Measurements from ENCODE around the gene HABP4. TPM values are rescaled to one million over a fixed set of nuclear protein-coding genes. Genes with fewer than 3 reads are reported as not detected.
A peak's percentile ranks its signal among the peaks of the same experiment; 100 is the strongest.

The HABP4 gene
- total and polyA plus RNA-seq, 9 of the 15 experiments (the other 6 are each of a cell fraction or from before 2014, with no cell fraction given) = 0.38 to 2.4 (median 1.9) TPM

GRCh38 chr9:96491079-96491879, 41.3 kb downstream of the HABP4 start:
- Histone ChIP-seq H3K9me3 (replicated peaks; ENCODE audit: control insufficient read depth, insufficient read depth, low read depth, low read length) (no peaks in the 10 kb centered on the region), H3K4me2 (ENCODE audit: insufficient read depth, low read length) (no peak overlapping the region), H3K4me1 (replicated peaks in 1 of 2; ENCODE audit: control insufficient read depth in 2 of 2, insufficient read depth in 2 of 2, low read length in 2 of 2) (peaks cover 0 to 4% of the 10 kb centered on the region in 2 experiments; a peak in 2 of 5 replicates), H3K27me3 (ENCODE audit: control insufficient read depth in 2 of 2, insufficient read depth in 2 of 2, low read length in 2 of 2) (peaks cover 3 to 38% of the 10 kb centered on the region in 2 experiments; a peak in 4 of 5 replicates), H3K79me2 (ENCODE audit: control insufficient read depth, insufficient read depth, low read length) (no peaks in the 10 kb centered on the region), H3K9me1 (ENCODE audit: control insufficient read depth, insufficient read depth, low read length) (no peaks in the 10 kb centered on the region), H3K36me3 (ENCODE audit: control insufficient read depth, insufficient read depth, low read length) (no peaks in the 10 kb centered on the region), H4K20me1 (replicated peaks; ENCODE audit: control insufficient read depth, insufficient read depth, low read length) (no peaks in the 10 kb centered on the region), H3K9ac (ENCODE audit: insufficient read depth in 1 of 2, low read depth in 2 of 2, low read length in 2 of 2) (no peak overlapping the region), H3K4me3 (no peak overlapping the region), H2AFZ (ENCODE audit: low read depth, low read length) (no peak overlapping the region), H3K27ac (ENCODE audit: extremely low read depth, low read depth, low read length) (no peak overlapping the region)
- ATAC-seq (no peak), FAIRE-seq (no peak), DNase-seq (ENCODE audit: extremely low read depth in 1 of 4, low spot score in 3 of 4) (peak in 1 of 4 experiments; percentile 12)
- in situ Hi-C loops (cut with MboI) = no loop called here
- intact Hi-C loops (cut with micrococcal nuclease) = no loop called here
- no TSS peak for BruUV-seq (replicated peaks)
- 26% methylated on average over 10 of the region's 10 CpGs for WGBS (ENCODE audit: insufficient coverage, low coverage, missing lambda C conversion rate)
- ChIA-PET CTCF (ENCODE audit: low intra/inter-chr PET ratio) (no interaction called here), POLR2A (interaction anchor here (1.5 kb wide), 1 partner anchor 8 kb away, joined by 4 read pairs; no protein-coding TSS in a partner anchor)
- no peak for TF ChIP-seq HIVEP1 (CRISPR knock-in tag; IDR thresholded peaks at IDR 0.05)
- TF ChIP-seq MBD1 (CRISPR knock-in tag; IDR thresholded peaks at IDR 0.05) = no peak
- no peak for TF ChIP-seq RB1 (IDR thresholded peaks at IDR 0.05; ENCODE audit: low read depth)
- TF ChIP-seq ZNF695 (CRISPR knock-in tag; IDR thresholded peaks at IDR 0.05) = no peak
- no peak for TF ChIP-seq ZNF143 (CRISPR knock-in tag; IDR thresholded peaks at IDR 0.05)
- no peak for TF ChIP-seq RBM15 (IDR thresholded peaks at IDR 0.05; ENCODE audit: insufficient read depth, low read length)
- peak in 1 of 2 experiments; percentile 93; a peak in 2 of 4 replicates for TF ChIP-seq RCOR1 (IDR thresholded peaks at IDR 0.05; ENCODE audit: borderline replicate concordance in 1 of 2, low read depth in 2 of 2, low read length in 2 of 2)
- TF ChIP-seq ELF1 (tag; IDR thresholded peaks at IDR 0.05) = no peak
- TF ChIP-seq NR2F6 (CRISPR knock-in tag; IDR thresholded peaks at IDR 0.05) = no peak
- TF ChIP-seq ZNF507 (tag; conservative IDR thresholded peaks at IDR 0.05) = no peak
- no peak for TF ChIP-seq ILF3 (IDR thresholded peaks at IDR 0.05; ENCODE audit: borderline replicate concordance)
- no peak for TF ChIP-seq MLX (CRISPR knock-in tag; conservative IDR thresholded peaks at IDR 0.05)
- TF ChIP-seq NBN (IDR thresholded peaks at IDR 0.05; ENCODE audit: low read depth) = no peak
- TF ChIP-seq NFIC (IDR thresholded peaks at IDR 0.05) = no peak
- no peak for TF ChIP-seq KAT7 (CRISPR knock-in tag; IDR thresholded peaks at IDR 0.05; ENCODE audit: borderline replicate concordance)
- TF ChIP-seq MITF (IDR thresholded peaks at IDR 0.05) = no peak
- 0 out of 2 replicates have a peak, but pooled peaks have one; percentile 18 for TF ChIP-seq FOSL1 (tag; conservative IDR thresholded peaks at IDR 0.05)
- no peak for TF ChIP-seq PREB (CRISPR knock-in tag; IDR thresholded peaks at IDR 0.05)
